ENCODE measurements around the gene ZMAT5. TPM values are rescaled to one million over a fixed set of nuclear protein-coding genes. Genes with fewer than 3 reads are reported as not detected.

The ZMAT5 gene
- total and polyA plus RNA-seq, 10 of the 15 experiments (the other 5 are each of a cell fraction or from before 2014, with no cell fraction given) = 2.3 to 43.0 (median 21.9) TPM

DNA sequence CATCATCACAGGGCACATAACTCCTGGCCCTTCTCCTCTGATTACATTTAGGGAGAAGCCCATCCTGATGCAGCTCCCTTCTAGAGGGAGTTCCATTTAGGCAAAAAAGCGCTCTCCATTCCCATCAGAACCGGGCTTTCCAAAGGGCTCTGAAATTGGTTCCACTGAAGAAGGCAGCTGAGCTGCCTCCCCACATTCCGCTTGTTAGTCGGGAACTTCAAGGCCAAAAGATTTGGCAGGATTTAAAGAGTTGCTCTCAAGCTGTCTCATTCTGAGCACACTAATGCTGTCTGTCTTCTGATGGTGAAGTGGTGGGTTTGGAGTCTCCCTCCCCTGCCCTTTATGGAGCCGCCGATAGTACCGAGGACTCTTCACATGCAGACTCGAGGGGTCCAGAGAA is 73.6 kb downstream of the ZMAT5 start:
- Histone ChIP-seq H3K4me2 (ENCODE audit: control insufficient read depth, insufficient read depth) (no peak overlapping the region), H3K27me3 (replicated peaks in 1 of 2; ENCODE audit: control insufficient read depth in 2 of 2, insufficient read depth in 2 of 2, low read length in 1 of 2) (no peaks in the 10 kb centered on the region), H3K4me1 (ENCODE audit: control insufficient read depth, insufficient read depth, low read length) (no peaks in the 10 kb centered on the region), H3K79me2 (ENCODE audit: control insufficient read depth, insufficient read depth, low read length) (no peaks in the 10 kb centered on the region), H3K4me3 (no peak overlapping the region), H4K20me1 (ENCODE audit: control insufficient read depth, insufficient read depth) (no peaks in the 10 kb centered on the region), H3K9me3 (replicated peaks; ENCODE audit: control insufficient read depth, insufficient read depth, low read length) (no peaks in the 10 kb centered on the region), H2AFZ (ENCODE audit: control insufficient read depth, low read depth, low read length) (no peak overlapping the region), H3K27ac (ENCODE audit: control insufficient read depth, insufficient read depth) (no peak overlapping the region), H3K36me3 (ENCODE audit: control insufficient read depth in 2 of 2, insufficient read depth in 2 of 2, low read length in 1 of 2) (peaks cover 2 to 24% of the 10 kb centered on the region in 2 experiments; a peak in 3 of 4 replicates), H3K9ac (ENCODE audit: control insufficient read depth, insufficient read depth, low read length) (no peak overlapping the region)
- ChIA-PET SMC1A (ENCODE audit: uncharacterized antibody, unreplicated experiment) (interaction anchor here (0.6 kb wide), 1 partner anchor 398 kb away, joined by 3 read pairs; no protein-coding TSS in a partner anchor), CTCF (interaction anchor here (1.3 to 1.5 kb wide), 2 partner anchors 10 to 395 kb away, joined by 3 to 6 read pairs; no protein-coding TSS in a partner anchor), RAD21 (ENCODE audit: unreplicated experiment) (interaction anchor here (1.5 kb wide), 1 partner anchor 312 kb away, joined by 5 read pairs; no protein-coding TSS in a partner anchor), POLR2A (no interaction called here)
- in situ Hi-C loops (cut with MboI) (no loop called here), intact Hi-C loops (cut with micrococcal nuclease; ENCODE audit: unreplicated experiment) (loop anchor here (10.0 kb wide), 1 partner anchor 392 kb away; the partner anchor contains the start of gene HORMAD2)
- BruUV-seq (replicated peaks) = no TSS peak
- FAIRE-seq = no peak
- ATAC-seq = no peak
- DNase-seq (ENCODE audit: low read depth, low spot score) = no peak
- 92% methylated on average over 8 of the region's 8 CpGs for WGBS (ENCODE audit: insufficient coverage, insufficient replicate concordance, low lambda C conversion rate, missing lambda C conversion rate)
- TF ChIP-seq ZNF274 (IDR thresholded peaks at IDR 0.05; ENCODE audit: insufficient read depth, insufficient read length) (no peak), HDGF (IDR thresholded peaks at IDR 0.05) (no peak), YY1 (IDR thresholded peaks at IDR 0.05; ENCODE audit: low read depth, low read length) (no peak), SMARCA5 (IDR thresholded peaks at IDR 0.05) (no peak), RBBP5 (conservative IDR thresholded peaks at IDR 0.05) (no peak), NFXL1 (IDR thresholded peaks at IDR 0.05; ENCODE audit: borderline replicate concordance) (no peak), NFYB (IDR thresholded peaks at IDR 0.05; ENCODE audit: insufficient read depth, low read depth, low read length) (no peak), SMAD5 (IDR thresholded peaks at IDR 0.05; ENCODE audit: low read depth) (no peak), NR2C2 (IDR thresholded peaks at IDR 0.05; ENCODE audit: borderline replicate concordance, control insufficient read depth, insufficient read length, low read depth) (no peak), MEF2B (IDR thresholded peaks at IDR 0.05; ENCODE audit: partially characterized antibody, poor library complexity, severe bottlenecking) (no peak), BMI1 (IDR thresholded peaks at IDR 0.05; ENCODE audit: borderline replicate concordance) (no peak), MXI1 (IDR thresholded peaks at IDR 0.05; ENCODE audit: low read depth, low read length) (no peak), CHD2 (IDR thresholded peaks at IDR 0.05; ENCODE audit: borderline replicate concordance, low read depth, low read length) (no peak), EGR1 (IDR thresholded peaks at IDR 0.05; ENCODE audit: borderline replicate concordance in 1 of 2, low read depth in 2 of 2, low read length in 2 of 2) (no peak)
- TF ChIP-seq, protein P1, sequence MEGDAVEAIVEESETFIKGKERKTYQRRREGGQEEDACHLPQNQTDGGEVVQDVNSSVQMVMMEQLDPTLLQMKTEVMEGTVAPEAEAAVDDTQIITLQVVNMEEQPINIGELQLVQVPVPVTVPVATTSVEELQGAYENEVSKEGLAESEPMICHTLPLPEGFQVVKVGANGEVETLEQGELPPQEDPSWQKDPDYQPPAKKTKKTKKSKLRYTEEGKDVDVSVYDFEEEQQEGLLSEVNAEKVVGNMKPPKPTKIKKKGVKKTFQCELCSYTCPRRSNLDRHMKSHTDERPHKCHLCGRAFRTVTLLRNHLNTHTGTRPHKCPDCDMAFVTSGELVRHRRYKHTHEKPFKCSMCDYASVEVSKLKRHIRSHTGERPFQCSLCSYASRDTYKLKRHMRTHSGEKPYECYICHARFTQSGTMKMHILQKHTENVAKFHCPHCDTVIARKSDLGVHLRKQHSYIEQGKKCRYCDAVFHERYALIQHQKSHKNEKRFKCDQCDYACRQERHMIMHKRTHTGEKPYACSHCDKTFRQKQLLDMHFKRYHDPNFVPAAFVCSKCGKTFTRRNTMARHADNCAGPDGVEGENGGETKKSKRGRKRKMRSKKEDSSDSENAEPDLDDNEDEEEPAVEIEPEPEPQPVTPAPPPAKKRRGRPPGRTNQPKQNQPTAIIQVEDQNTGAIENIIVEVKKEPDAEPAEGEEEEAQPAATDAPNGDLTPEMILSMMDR (IDR thresholded peaks at IDR 0.05 in 2 of 3, conservative IDR thresholded peaks at IDR 0.05 in 1 of 3; ENCODE audit: control insufficient read depth in 2 of 3, extremely low read depth in 1 of 3, insufficient read depth in 1 of 3, low read depth in 3 of 3, low read length in 3 of 3) = no peak
- TF ChIP-seq, protein P2, sequence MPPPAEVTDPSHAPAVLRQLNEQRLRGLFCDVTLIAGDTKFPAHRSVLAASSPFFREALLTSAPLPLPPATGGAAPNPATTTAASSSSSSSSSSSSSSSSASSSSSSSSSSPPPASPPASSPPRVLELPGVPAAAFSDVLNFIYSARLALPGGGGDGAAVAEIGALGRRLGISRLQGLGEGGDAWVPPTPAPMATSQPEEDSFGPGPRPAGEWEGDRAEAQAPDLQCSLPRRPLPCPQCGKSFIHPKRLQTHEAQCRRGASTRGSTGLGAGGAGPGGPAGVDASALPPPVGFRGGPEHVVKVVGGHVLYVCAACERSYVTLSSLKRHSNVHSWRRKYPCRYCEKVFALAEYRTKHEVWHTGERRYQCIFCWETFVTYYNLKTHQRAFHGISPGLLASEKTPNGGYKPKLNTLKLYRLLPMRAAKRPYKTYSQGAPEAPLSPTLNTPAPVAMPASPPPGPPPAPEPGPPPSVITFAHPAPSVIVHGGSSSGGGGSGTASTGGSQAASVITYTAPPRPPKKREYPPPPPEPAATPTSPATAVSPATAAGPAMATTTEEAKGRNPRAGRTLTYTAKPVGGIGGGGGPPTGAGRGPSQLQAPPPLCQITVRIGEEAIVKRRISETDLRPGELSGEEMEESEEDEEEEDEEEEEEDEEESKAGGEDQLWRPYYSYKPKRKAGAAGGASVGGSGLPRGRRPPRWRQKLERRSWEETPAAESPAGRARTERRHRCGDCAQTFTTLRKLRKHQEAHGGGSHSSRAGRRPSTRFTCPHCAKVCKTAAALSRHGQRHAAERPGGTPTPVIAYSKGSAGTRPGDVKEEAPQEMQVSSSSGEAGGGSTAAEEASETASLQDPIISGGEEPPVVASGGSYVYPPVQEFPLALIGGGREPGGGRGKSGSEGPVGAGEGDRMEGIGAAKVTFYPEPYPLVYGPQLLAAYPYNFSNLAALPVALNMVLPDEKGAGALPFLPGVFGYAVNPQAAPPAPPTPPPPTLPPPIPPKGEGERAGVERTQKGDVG (CRISPR knock-in tag; IDR thresholded peaks at IDR 0.05) = no peak

Data from GM12878 (cell line).